HG03354 (cell line): Measurements from ENCODE around the gene FAM120B.
"Not testable (repeated sequence)": the region's sequence is repeated elsewhere in the genome, so short reads cannot be mapped to it uniquely, and the experiment has no call there.

Experiments used
- ATAC-seq: cut with Tn5 transposase; IDR thresholded peaks from one replicate; pipeline ENCODE4 v1.9.1; 2021; ENCODE audit warnings: mild to moderate bottlenecking; ENCODE audit not compliant: unreplicated experiment, poor library complexity, severe bottlenecking

The FAM120B gene

GRCh38 chr6:170306324-170307079, at the start of gene FAM120B:
Gene FAM120B, plus strand, starts transcription at chr6:170306758. Its CDS starts 10,633 bp downstream, at chr6:170317391.
- peak; percentile 97 for ATAC-seq

- ATAC-seq: no peak
Observed at GRCh38 chr6:170257376-170257775, 49.2 kb upstream of the FAM120B start.

- ATAC-seq: no peak
Observed at GRCh38 chr6:170258407-170258806, 48.2 kb upstream of the FAM120B start.

- ATAC-seq: no peak
Observed at GRCh38 chr6:170259278-170259677, 47.3 kb upstream of the FAM120B start.

- no peak for ATAC-seq
Observed at GRCh38 chr6:170260686-170261085, 45.9 kb upstream of the FAM120B start.

GRCh38 chr6:170261643-170262488, 44.7 kb upstream of the FAM120B start:
- ATAC-seq: no peak

- no peak for ATAC-seq
Observed at GRCh38 chr6:170262489-170263088, 44.0 kb upstream of the FAM120B start.

GRCh38 chr6:170263410-170263809, 43.1 kb upstream of the FAM120B start:
- no peak for ATAC-seq

- no peak for ATAC-seq
Observed at GRCh38 chr6:170264086-170264485, 42.5 kb upstream of the FAM120B start.

GRCh38 chr6:170264644-170265043, 41.9 kb upstream of the FAM120B start:
- not testable (repeated sequence) for ATAC-seq

- ATAC-seq: no peak
Observed at GRCh38 chr6:170265655-170266054, 40.9 kb upstream of the FAM120B start.

GRCh38 chr6:170266061-170266825, 40.3 kb upstream of the FAM120B start:
- ATAC-seq: no peak

- no peak for ATAC-seq
Observed at GRCh38 chr6:170267688-170268087, 38.9 kb upstream of the FAM120B start.

- ATAC-seq: no peak
Observed at GRCh38 chr6:170268216-170269129, 38.1 kb upstream of the FAM120B start.

- no peak for ATAC-seq
Observed at GRCh38 chr6:170269151-170269845, 37.3 kb upstream of the FAM120B start.

- no peak for ATAC-seq
Observed at GRCh38 chr6:170269846-170270541, 36.6 kb upstream of the FAM120B start.

- ATAC-seq: no peak
Observed at GRCh38 chr6:170270984-170271593, 35.5 kb upstream of the FAM120B start.
